GM23338 (cell line): Measurements from ENCODE around the gene ARL4D. TPM values are rescaled to one million over a fixed set of nuclear protein-coding genes. Genes with fewer than 3 reads are reported as not detected.
"Not testable (repeated sequence)": the region's sequence is repeated elsewhere in the genome, so short reads cannot be mapped to it uniquely, and the experiment has no call there.

Experiments used
- ATAC-seq: fragments of 200-7000 bp; cut with Tn5 transposase; 3 replicates; pipeline ENCODE4 v1.9.1; 2020
- DNase-seq: peaks from one replicate; pipeline ENCODE4 v3.0.0-alpha.2; 2015; ENCODE audit warnings: low spot score
- H2AFZ ChIP-seq: fragments of 200-600 bp; sonication (generic); 2 replicates; pipeline ENCODE4 v1.8.0; 2016; ENCODE audit warnings: antibody characterized with exemption, mild to moderate bottlenecking, moderate library complexity
- H3F3A ChIP-seq: fragments of 200-600 bp; sonication (generic); replicated peaks from 2 replicates; pipeline ENCODE4 v1.8.0; 2017; ENCODE audit warnings: antibody characterized with exemption, mixed run types, low read depth
- H3K27ac ChIP-seq: fragments of 200-600 bp; sonication (generic); 2 replicates; pipeline ENCODE4 v1.6.1; 2016; ENCODE audit warnings: low read depth
- H3K27me3 ChIP-seq: fragments of 200-600 bp; sonication (generic); 2 replicates; pipeline ENCODE4 v1.8.0; 2016; ENCODE audit warnings: mild to moderate bottlenecking, mixed run types, moderate library complexity; ENCODE audit not compliant: insufficient read depth
- H3K36me3 ChIP-seq: fragments of 200-600 bp; sonication (generic); 2 replicates; pipeline ENCODE4 v1.8.0; 2016; ENCODE audit warnings: mild to moderate bottlenecking; ENCODE audit not compliant: insufficient read depth
- H3K4me1 ChIP-seq: fragments of 200-600 bp; sonication (generic); 2 replicates; pipeline ENCODE4 v1.8.0; 2016; ENCODE audit warnings: mild to moderate bottlenecking, moderate library complexity; ENCODE audit not compliant: insufficient read depth
- H3K4me2 ChIP-seq: fragments of 200-600 bp; sonication (generic); 2 replicates; pipeline ENCODE4 v1.7.1; 2017; ENCODE audit warnings: mixed run types
- H3K4me3 ChIP-seq: fragments of 200-600 bp; sonication (generic); 2 replicates; pipeline ENCODE4 v1.6.1; 2016; ENCODE audit warnings: mixed run types
- H3K79me2 ChIP-seq: fragments of 200-600 bp; sonication (generic); replicated peaks from 2 replicates; pipeline ENCODE4 v1.8.0; 2017; ENCODE audit warnings: mild to moderate bottlenecking; ENCODE audit not compliant: insufficient read depth
- H3K9me2 ChIP-seq: fragments of 200-600 bp; sonication (generic); 2 replicates; pipeline ENCODE4 v1.8.0; 2017; ENCODE audit not compliant: insufficient read depth
- H4K20me1 ChIP-seq: fragments of 200-600 bp; sonication (generic); replicated peaks from 2 replicates; pipeline ENCODE4 v1.8.0; 2017; ENCODE audit warnings: mild to moderate bottlenecking; ENCODE audit not compliant: insufficient read depth
- H3K27ac Mint-ChIP-seq: 2 replicates; pipeline ENCODE4 v1.8.0; 2020; ENCODE audit warnings: inconsistent platforms, mild to moderate bottlenecking, moderate library complexity, mixed read lengths
- H3K27me3 Mint-ChIP-seq: 3 replicates; pipeline ENCODE4 v1.8.0; 2022; ENCODE audit warnings: low read depth, mild to moderate bottlenecking, moderate library complexity, mixed read lengths, inconsistent platforms; ENCODE audit not compliant: insufficient read depth, poor library complexity
- H3K36me3 Mint-ChIP-seq: 3 replicates; pipeline ENCODE4 v1.8.0; 2021; ENCODE audit warnings: low read depth, mild to moderate bottlenecking, inconsistent platforms, moderate library complexity, mixed read lengths
- H3K4me1 Mint-ChIP-seq: 3 replicates; pipeline ENCODE4 v1.8.0; 2020; ENCODE audit warnings: mild to moderate bottlenecking, inconsistent platforms, mixed read lengths
- H3K4me3 Mint-ChIP-seq: 3 replicates; pipeline ENCODE4 v1.8.0; 2021; ENCODE audit warnings: moderate library complexity, mild to moderate bottlenecking, inconsistent platforms, mixed read lengths
- H3K9me3 Mint-ChIP-seq: 3 replicates; pipeline ENCODE4 v1.8.0; 2020; ENCODE audit warnings: moderate library complexity, mild to moderate bottlenecking, inconsistent platforms, mixed read lengths
- EZH2 ChIP-seq: fragments of 200-600 bp; sonication (generic); IDR thresholded peaks from one replicate; pipeline ENCODE4 v1.8.0; 2017; ENCODE audit warnings: antibody characterized with exemption, mild to moderate bottlenecking, low read depth; ENCODE audit not compliant: unreplicated experiment
- ZNF462 ChIP-seq: fragments of 250-450 bp; sonication (Bioruptor Pico); IDR thresholded peaks from 2 replicates; pipeline ENCODE4 v1.5.0; 2020; ENCODE audit warnings: mild to moderate bottlenecking, moderate library complexity
- polyA plus RNA-seq: library from polyadenylated mRNA; unstranded; fragments of >200 nt; fragmentation: Nextera tagmentation; extraction: Ambion mirVana; gene quantifications from 2 replicates; pipeline ENCODE4 v1.2.1, GENCODE V29; 2016
- total RNA-seq: library from RNA; depleted of rRNA; stranded (reverse); fragments of >200 nt; shearing (Covaris generic); gene quantifications from 2 replicates; pipeline ENCODE4 v1.2.3, GENCODE V29; 2014

ARL4D gene
- total and polyA plus RNA-seq, 2 experiments from 2014 or later, result 8.7 to 9.5 TPM

- Histone ChIP-seq H3K79me2 (no peaks in the 10 kb centered on the region), H3K36me3 (no peaks in the 10 kb centered on the region), H3K27me3 (no peaks in the 10 kb centered on the region), H3K27ac (no peak overlapping the region), H3K4me1 (0 out of 2 replicates have a peak, but pooled peaks cover 6% of the 10 kb centered on the region), H2AFZ (peak overlapping the region; percentile 87), H3K4me3 (no peak overlapping the region), H4K20me1 (no peaks in the 10 kb centered on the region), H3K9me2 (0 out of 2 replicates have a peak, but pooled peaks cover 4% of the 10 kb centered on the region), H3K4me2 (no peak overlapping the region), H3F3A (no peaks in the 10 kb centered on the region)
- no peaks in the 10 kb centered on the region for H3K36me3 Mint-ChIP-seq
- H3K27ac Mint-ChIP-seq, result no peak overlapping the region; the same call in 1 of the 2 replicates
- no peak for TF ChIP-seq EZH2
- no peak for TF ChIP-seq ZNF462 (CRISPR knock-in tag)
- peaks cover 4% of the 10 kb centered on the region for H3K27me3 Mint-ChIP-seq
- DNase-seq (peak; percentile 8), ATAC-seq (peak; percentile 74)
- H3K9me3 Mint-ChIP-seq, result no peaks in the 10 kb centered on the region
- no peak overlapping the region for H3K4me3 Mint-ChIP-seq
- no peaks in the 10 kb centered on the region for H3K4me1 Mint-ChIP-seq
Measured at GRCh38 chr17:43418441-43419374, 19.9 kb downstream of the ARL4D start.

GRCh38 chr17:43419375-43419882 is 20.6 kb downstream of the ARL4D start:
- not testable (repeated sequence) for H3K4me1 ChIP-seq, H3K36me3 ChIP-seq, H3K27ac Mint-ChIP-seq, H3K9me2 ChIP-seq, H3K27ac ChIP-seq, H3K79me2 ChIP-seq, H3K27me3 ChIP-seq, DNase-seq, H3K27me3 Mint-ChIP-seq, H4K20me1 ChIP-seq, H3K4me3 Mint-ChIP-seq, H3K4me1 Mint-ChIP-seq, H3K4me3 ChIP-seq, H3K4me2 ChIP-seq, ATAC-seq, H3K9me3 Mint-ChIP-seq, H3F3A ChIP-seq, H3K36me3 Mint-ChIP-seq
- H2AFZ ChIP-seq, result peak overlapping the region; percentile 87
